HG03354 (cell line): ENCODE results near the gene CYP1B1.
"Not testable (repeated sequence)": the region's sequence is repeated elsewhere in the genome, so short reads cannot be mapped to it uniquely, and the experiment has no call there.

Experiments used
- ATAC-seq: cut with Tn5 transposase; IDR thresholded peaks from one replicate; pipeline ENCODE4 v1.9.1; 2021; ENCODE audit warnings: mild to moderate bottlenecking; ENCODE audit not compliant: unreplicated experiment, poor library complexity, severe bottlenecking

Gene CYP1B1

DNA sequence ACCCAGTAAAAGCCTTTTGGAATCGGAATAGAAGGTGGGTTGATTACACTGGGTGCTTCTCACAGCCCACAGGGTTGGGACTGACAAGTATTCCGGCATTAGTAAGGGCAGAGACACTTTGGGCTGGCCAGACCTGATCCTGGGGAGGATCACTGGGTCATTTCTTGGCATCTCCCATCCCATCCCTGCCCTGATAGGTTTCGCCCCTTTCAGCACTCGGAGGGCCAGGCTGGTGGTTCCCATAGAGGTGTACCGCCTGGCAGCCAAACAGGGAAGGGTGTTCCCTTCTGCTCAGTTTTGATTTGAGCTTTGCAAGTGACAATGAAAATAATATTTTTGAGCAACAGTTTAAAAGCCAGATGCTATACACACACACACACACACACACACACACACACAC, 37.3 kb downstream of the CYP1B1 start:
- ATAC-seq, result no peak

DNA sequence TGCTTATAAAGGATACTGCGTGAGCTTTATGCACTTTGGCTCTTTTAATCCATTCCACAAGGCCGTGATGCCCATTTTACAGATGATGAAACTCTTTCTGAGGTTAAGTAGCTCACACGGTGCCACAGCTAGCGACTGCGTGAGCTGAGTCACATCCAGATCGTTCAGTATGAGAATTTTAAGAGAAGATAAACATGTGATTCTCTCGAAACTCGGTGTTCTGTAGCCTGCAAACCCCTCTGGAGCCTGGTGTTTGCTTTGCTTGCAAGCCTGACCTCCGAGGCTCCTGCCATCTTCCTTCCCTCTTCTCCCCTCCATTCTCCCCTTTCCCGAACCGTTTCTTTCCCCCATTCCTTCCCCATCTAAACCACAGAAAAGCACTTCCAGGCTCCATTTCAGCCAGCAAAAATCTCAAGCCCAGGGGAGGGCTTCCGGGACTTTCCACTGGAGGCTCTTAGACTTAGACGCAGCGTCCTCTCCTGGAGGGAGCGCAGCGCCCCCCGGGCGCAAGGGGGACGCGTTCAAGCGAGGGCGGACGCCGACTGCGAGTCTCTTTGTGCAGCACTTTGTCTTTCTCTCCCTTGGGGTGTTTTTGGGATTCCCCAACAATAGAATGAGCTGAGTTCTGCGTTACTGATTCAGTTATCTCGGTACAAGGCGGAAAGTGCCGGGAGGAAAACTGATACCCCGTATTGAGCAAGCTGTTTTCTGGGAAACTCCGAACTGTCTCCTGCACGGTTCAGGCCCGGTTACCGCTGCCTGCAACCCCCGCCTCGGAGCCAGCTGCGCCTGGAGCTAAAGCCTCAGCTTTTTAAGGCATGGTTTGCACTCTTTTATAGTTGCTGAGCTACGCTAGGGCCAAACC, 38.0 kb downstream of the CYP1B1 start:
- peak; percentile 81 for ATAC-seq

DNA sequence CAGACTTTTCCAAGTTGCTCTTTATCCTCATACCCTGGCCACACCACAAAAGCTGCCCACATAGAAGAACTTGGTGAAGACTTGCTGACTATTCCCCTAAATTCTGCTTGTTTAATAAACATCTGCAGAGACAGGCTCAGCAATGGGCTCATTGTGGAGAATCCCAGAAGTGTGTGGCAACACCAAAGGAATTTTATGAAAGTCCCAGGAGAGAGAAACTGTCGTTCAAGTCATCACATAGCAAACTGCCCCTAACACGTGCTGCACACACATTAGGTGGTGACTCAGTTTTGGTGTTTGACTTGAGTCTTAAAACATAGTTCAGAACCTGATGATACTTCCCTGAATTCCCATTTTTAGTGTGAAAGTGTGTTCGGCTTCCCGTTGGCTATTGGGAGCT, 38.6 kb downstream of the CYP1B1 start:
- no peak for ATAC-seq

DNA sequence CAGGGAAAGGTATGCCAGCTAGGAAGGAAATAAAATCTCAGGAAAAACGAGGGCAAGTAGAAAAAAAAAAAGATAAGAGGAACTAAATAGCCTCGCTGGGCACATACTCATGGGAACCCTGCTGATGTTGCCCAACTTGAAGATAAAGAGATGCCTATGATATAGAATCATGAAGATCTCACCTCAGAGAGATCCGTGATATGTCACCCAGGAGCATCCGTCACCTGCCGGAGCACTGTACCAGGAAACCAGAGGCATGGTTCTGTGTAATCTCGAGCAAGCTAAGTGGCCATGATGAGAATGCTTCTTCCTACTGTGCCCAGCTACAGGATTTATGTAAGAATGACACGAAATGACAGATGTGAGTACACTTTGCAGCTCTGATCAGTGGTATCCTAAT, 40.0 kb downstream of the CYP1B1 start:
- no peak for ATAC-seq

DNA sequence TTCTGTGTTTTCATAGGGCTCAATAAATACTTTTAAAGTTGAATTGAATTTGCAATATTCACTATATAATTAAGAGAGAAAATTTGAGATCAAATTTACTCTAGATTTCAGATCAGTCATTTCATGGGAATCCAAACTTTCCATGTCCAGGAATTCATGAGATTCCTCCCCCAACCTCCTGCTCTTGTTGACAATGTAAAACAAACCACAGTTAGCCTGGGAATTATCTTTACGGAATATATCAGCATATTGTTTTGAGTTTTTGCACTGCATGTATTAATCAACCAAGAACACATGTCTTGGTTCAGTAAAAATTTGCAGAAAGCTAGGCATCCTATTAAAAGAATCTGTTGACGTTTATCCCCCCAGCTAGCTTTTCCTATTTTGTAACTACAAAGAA, 42.3 kb downstream of the CYP1B1 start:
- ATAC-seq, result no peak

DNA sequence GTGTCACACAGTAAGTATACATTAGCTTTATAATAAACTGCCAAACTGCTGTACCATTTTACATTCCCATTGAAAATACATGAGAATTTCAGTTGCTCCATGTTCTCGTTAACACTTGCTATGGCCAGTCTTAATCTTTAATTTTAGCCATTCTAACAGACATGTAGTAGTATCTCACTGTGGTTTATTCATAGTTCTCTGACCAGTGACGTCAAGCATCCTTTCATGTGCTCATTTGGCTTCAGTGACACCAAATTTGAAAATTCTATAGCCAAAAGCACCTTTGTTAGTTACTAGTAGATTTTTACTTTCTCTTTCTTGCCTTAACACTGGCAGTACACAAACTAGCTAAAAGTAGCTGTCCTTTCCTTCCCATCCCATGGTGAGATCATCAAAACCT, 43.0 kb downstream of the CYP1B1 start:
- no peak for ATAC-seq

DNA sequence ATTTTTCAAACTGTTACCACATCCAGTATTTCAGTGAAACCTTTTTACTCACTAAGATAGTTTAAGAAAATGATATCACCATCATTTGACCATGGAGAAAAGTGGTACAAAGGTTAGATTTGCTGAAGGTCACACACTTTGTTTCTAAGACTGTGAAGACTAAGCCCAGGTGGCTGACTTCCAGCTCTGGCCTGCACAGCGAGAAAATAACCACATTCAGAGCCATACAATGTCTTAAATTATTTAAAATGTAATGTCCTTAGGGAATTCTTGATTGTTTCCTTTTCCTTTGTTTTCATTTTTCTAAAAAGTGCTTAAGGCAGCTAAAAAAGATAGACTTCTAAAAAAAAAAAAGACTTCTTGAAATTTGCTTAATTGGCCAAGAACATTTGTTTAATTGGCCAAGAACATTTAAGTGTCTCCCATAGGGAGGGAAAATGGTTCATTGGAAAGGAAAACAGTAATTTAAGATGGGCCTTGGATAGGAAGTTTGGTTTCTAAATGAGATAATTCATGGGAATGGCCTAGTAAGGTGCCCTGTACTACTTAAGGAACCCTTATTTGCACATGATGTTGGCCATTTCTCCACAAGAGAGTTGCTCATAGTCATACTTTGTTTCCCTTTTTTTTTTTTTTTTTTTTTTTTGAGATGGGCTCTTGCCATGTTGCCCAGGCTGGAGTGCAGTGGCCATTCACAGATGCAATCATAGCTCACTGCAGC, 45.2 kb downstream of the CYP1B1 start:
- ATAC-seq, result no peak

DNA sequence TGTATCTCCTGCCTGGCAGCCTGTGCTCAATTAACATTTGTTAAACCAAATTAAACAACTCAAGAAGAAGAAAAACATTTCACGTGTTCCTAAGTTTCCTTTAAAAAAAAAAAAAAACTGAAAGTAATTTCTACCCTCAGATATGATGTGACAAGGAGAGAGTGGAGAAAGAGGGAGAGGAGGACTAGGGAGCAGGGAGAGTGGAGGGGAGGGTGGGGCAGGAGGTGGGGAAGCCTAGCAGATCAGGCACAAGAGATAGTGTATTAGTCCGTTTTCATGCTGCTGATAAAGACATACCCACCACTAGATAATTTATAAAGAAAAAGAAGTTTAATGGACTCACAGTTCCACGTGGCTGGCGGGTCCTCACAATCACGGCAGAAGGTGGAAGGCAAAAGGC, 46.4 kb downstream of the CYP1B1 start:
- ATAC-seq, result no peak

DNA sequence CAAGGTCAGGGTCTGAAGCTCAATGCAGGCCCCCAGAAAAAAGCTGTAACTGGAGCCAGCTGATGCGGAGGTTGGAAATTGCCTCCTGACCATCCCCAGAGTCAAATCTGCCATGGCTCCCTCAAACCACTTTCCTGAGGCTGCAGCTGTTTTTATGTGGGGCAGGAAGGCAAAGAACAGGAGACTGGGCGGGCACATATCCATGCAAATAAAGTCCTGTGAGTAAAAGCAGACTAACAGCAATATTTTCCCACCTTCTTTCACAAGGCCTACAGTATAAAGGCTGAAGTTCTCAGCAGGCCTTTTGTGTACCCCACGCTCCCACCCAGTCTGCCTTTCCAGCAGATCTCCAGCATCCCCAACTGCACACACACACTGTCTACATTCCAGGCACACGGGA, 47.1 kb downstream of the CYP1B1 start:
- no peak for ATAC-seq

DNA sequence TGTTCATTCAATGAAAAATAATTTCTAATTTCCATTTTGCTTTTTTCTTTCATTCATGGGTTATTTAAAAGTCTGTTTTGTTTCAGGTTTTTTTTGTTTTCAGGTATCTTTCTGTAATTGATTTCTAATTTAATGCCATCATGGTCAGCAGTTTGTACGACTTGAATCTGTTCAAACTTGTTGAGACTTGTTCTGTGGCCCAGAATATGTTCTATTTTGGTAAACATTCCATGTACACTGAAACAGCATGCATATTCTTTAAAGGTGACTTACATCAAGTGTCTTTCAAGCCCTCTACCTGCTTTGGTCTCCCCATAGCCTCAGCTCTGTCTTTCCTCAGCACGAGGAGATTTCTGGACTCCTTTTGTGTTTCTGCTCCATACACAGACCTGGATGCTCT, 49.1 kb downstream of the CYP1B1 start:
- no peak for ATAC-seq

DNA sequence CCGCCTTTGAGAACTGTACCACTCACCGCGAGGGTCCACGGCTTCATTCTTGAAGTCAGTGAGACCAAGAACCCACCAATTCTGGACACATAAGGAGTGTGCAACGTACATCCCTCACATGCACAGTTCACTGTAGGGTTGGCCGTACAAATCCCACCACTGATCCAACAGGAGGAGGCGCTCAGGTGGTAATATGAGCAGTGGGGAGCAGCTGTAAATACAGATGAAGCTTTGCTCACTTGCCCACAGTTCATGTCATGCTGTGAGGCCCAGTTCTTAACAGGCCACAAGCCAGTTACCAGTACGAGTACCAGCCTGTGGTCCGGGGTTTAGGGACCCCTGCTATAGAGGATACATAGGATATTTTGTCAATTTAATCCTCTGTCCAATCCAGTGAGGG, 54.4 kb downstream of the CYP1B1 start:
- no peak for ATAC-seq

DNA sequence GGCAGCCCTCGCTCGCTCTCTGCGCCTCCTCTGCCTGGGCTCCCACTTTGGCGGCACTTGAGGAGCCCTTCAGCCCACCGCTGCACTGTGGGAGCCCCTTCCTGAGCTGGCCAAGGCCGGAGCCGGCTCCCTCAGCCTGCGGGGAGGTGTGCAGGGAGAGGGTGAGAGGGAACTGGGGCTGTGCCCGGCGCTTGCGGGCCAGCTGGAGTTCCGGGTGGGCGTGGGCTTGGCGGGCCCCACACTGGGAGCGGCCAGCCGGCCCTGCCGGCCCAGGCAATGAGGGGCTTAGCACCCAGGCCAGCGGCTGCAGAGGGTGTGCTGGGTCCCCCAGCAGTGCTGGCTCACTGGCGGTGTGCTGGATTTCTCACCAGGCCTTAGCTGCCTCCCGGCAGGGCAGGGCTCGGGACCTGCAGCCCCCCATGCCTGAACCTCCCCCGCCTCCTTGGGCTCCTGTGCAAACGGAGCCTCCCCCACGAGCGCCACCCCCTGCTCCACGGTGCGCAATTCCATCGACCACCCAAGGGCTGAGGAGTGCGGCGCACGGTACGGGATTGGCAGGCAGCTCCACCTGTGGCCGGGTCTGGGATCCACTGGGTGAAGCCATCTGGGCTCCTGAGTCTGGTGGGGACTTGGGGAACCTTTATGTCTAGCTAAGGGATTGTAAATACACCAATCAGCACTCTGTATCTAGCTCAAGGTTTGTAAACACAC, 55.4 kb downstream of the CYP1B1 start:
- ATAC-seq, result not testable (repeated sequence)

DNA sequence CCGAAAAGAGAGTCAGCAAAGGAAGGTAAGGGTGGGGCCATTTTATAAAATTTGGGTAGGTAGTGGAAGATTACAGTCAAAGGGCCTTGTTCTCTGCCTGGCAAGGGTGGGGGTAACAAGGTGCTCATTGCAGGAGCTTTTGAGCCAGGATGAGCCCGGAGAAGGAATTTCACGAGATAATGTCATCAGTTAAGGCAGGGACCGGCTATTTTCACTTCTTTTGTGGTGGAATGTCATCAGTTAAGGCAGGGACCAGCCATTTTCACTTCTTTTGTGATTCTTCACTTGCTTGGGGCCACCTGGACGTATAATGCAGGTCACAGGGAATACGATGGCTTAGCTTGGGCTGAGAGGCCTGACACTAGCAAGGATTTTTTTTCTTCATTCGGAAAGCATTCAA, 58.1 kb downstream of the CYP1B1 start:
- no peak for ATAC-seq
